H1 (cell line): Measurements from ENCODE around the gene SLC6A7. TPM values are rescaled to one million over a fixed set of nuclear protein-coding genes. Genes with fewer than 3 reads are reported as not detected.

Experiments used
- CTCF ChIA-PET: fragments of 300-600 bp; sonication (Branson Sonifier 250); formaldehyde crosslinking; loops from one replicate; lab custom pipeline; 2021; ENCODE audit not compliant: partially characterized antibody; lab: Charles Lee
- POLR2A ChIA-PET: fragments of 300-600 bp; sonication (Branson Sonifier 250); formaldehyde crosslinking; loops from one replicate; lab custom pipeline; 2021; ENCODE audit warnings: inconsistent platforms; ENCODE audit not compliant: partially characterized antibody; lab: Charles Lee
- DNase-seq, 2 experiments: peaks; one replicate each; pipeline versions ENCODE4 v3.0.0 to v3.0.0-alpha.2; 2010 to 2022; ENCODE audit warnings: low spot score in 2 of 2, low read depth in 1 of 2, mixed read lengths in 1 of 2
- FAIRE-seq: peaks from 2 replicates; lab custom pipeline; 2011; peaks lifted over from hg19 to GRCh38; lab: Jason Lieb, UNC
- H2AFZ ChIP-seq: 2 replicates; pipeline ENCODE4 v1.8.1; 2012; ENCODE audit warnings: low read length, inconsistent platforms
- H2AK5ac ChIP-seq: 2 replicates; pipeline ENCODE4 v1.6.1; 2013; ENCODE audit warnings: low read depth, low read length
- H2BK120ac ChIP-seq: replicated peaks from 2 replicates; pipeline ENCODE3; 2013; ENCODE audit warnings: low read depth, low read length, inconsistent platforms
- H2BK12ac ChIP-seq: 2 replicates; pipeline ENCODE4 v1.6.1; 2013; ENCODE audit warnings: low read depth, low read length
- H2BK15ac ChIP-seq: 2 replicates; pipeline ENCODE4 v1.6.1; 2013; ENCODE audit warnings: low read length
- H2BK20ac ChIP-seq: 2 replicates; pipeline ENCODE4 v1.6.1; 2013; ENCODE audit warnings: low read length
- H2BK5ac ChIP-seq: 2 replicates; pipeline ENCODE4 v1.6.1; 2013; ENCODE audit warnings: low read depth, low read length
- H3K14ac ChIP-seq: 2 replicates; pipeline ENCODE4 v1.6.1; 2013; ENCODE audit warnings: inconsistent platforms; ENCODE audit not compliant: insufficient read length
- H3K18ac ChIP-seq: 2 replicates; pipeline ENCODE4 v1.6.1; 2013; ENCODE audit warnings: low read length; ENCODE audit errors: extremely low read depth
- H3K23ac ChIP-seq: 2 replicates; pipeline ENCODE4 v1.6.1; 2013; ENCODE audit warnings: inconsistent platforms; ENCODE audit not compliant: insufficient read length
- H3K23me2 ChIP-seq: 2 replicates; pipeline ENCODE4 v1.6.1; 2013; ENCODE audit warnings: low read depth, low read length
- H3K27ac ChIP-seq: 2 replicates; pipeline ENCODE4 v1.6.1; 2011; ENCODE audit warnings: low read depth, low read length, inconsistent platforms
- H3K27me3 ChIP-seq, 4 experiments: replicated peaks in 1 of 4; 1 replicate in 1 of 4; 2 replicates in 3 of 4; pipeline versions ENCODE4 v1.6.1 to v1.8.1; 2011 to 2013; ENCODE audit warnings: low read length in 3 of 4, mild to moderate bottlenecking in 3 of 4, inconsistent platforms in 2 of 4, mixed read lengths in 2 of 4, moderate library complexity in 1 of 4; ENCODE audit not compliant: control insufficient read depth in 3 of 4, insufficient read depth in 3 of 4; ENCODE audit errors: extremely low read depth in 1 of 4
- H3K36me3 ChIP-seq, 4 experiments: 2 replicates each; pipeline versions ENCODE4 v1.6.1 to v1.8.1; 2011 to 2013; ENCODE audit warnings: mild to moderate bottlenecking in 4 of 4, low read length in 3 of 4, moderate library complexity in 2 of 4, control low read depth in 1 of 4, inconsistent platforms in 1 of 4; ENCODE audit not compliant: insufficient read depth in 4 of 4, control insufficient read depth in 2 of 4
- H3K4ac ChIP-seq: replicated peaks from 2 replicates; pipeline ENCODE3; 2013; ENCODE audit warnings: low read length, low read depth, mixed read lengths, inconsistent platforms; ENCODE audit not compliant: insufficient read length
- H3K4me1 ChIP-seq, 4 experiments: replicated peaks in 1 of 4; 1 replicate in 1 of 4; 2 replicates in 3 of 4; pipeline versions ENCODE4 v1.6.1 to v1.8.1; 2011 to 2013; ENCODE audit warnings: low read length in 3 of 4, inconsistent platforms in 2 of 4, mixed read lengths in 1 of 4; ENCODE audit not compliant: insufficient read depth in 4 of 4, control insufficient read depth in 3 of 4
- H3K4me2 ChIP-seq, 2 experiments: 2 replicates each; pipeline versions ENCODE4 v1.6.1 to v1.8.1; 2011 to 2013; ENCODE audit warnings: low read depth in 2 of 2, low read length in 2 of 2, control low read depth in 1 of 2, inconsistent platforms in 1 of 2, mild to moderate bottlenecking in 1 of 2; ENCODE audit not compliant: insufficient read depth in 1 of 2
- H3K4me3 ChIP-seq, 4 experiments: fragments of 200-600, 300-600 bp in 1 of 4; sonication (generic), shearing (Covaris generic), sonication (Bioruptor Twin) in 1 of 4; 2 replicates each; pipeline versions ENCODE4 v1.5.1 to v1.8.1; 2011 to 2016; ENCODE audit warnings: low read length in 4 of 4, low read depth in 3 of 4, control low read depth in 2 of 4, inconsistent platforms in 2 of 4, mild to moderate bottlenecking in 2 of 4, mixed read lengths in 1 of 4, moderate library complexity in 1 of 4; ENCODE audit not compliant: insufficient read depth in 2 of 4; ENCODE audit errors: extremely low read depth in 1 of 4
- H3K56ac ChIP-seq: replicated peaks from 2 replicates; pipeline ENCODE3; 2013; ENCODE audit warnings: low read depth, mild to moderate bottlenecking, mixed read lengths, low read length, inconsistent platforms; ENCODE audit not compliant: insufficient read length
- H3K79me1 ChIP-seq: 2 replicates; pipeline ENCODE4 v1.6.1; 2013; ENCODE audit warnings: low read depth, low read length, control low read depth
- H3K79me2 ChIP-seq, 2 experiments: 2 replicates each; pipeline versions ENCODE4 v1.6.1 to v1.8.1; 2012 to 2013; ENCODE audit warnings: low read length in 2 of 2, mild to moderate bottlenecking in 2 of 2, inconsistent platforms in 1 of 2; ENCODE audit not compliant: insufficient read depth in 2 of 2, control insufficient read depth in 1 of 2
- H3K9ac ChIP-seq, 4 experiments: replicated peaks in 1 of 4; 1 replicate in 1 of 4; 2 replicates in 3 of 4; pipeline versions ENCODE4 v1.6.1 to v1.8.1; 2011 to 2013; ENCODE audit warnings: low read depth in 3 of 4, low read length in 3 of 4, control low read depth in 2 of 4, mild to moderate bottlenecking in 2 of 4, moderate library complexity in 2 of 4, inconsistent platforms in 1 of 4; ENCODE audit errors: extremely low read depth in 1 of 4
- H3K9me3 ChIP-seq, 2 experiments: 2 replicates each; pipeline versions ENCODE4 v1.6.1 to v1.8.1; 2012 to 2013; ENCODE audit warnings: mild to moderate bottlenecking in 2 of 2, moderate library complexity in 2 of 2, control low read depth in 1 of 2, inconsistent platforms in 1 of 2, low read depth in 1 of 2, low read length in 1 of 2, mixed read lengths in 1 of 2; ENCODE audit not compliant: insufficient read depth in 2 of 2
- H4K20me1 ChIP-seq, 2 experiments: replicated peaks in 1 of 2; 2 replicates each; pipeline versions ENCODE3 to v1.8.1; 2011 to 2013; ENCODE audit warnings: inconsistent platforms in 2 of 2, low read length in 2 of 2, mild to moderate bottlenecking in 1 of 2; ENCODE audit not compliant: insufficient read depth in 2 of 2, control insufficient read depth in 1 of 2
- H4K5ac ChIP-seq: 2 replicates; pipeline ENCODE4 v1.6.1; 2013; ENCODE audit warnings: low read length, low read depth, mixed read lengths, inconsistent platforms; ENCODE audit not compliant: insufficient read length
- H4K8ac ChIP-seq: 2 replicates; pipeline ENCODE4 v1.8.0; 2013; ENCODE audit warnings: mild to moderate bottlenecking, moderate library complexity, low read length, inconsistent platforms; ENCODE audit not compliant: insufficient read depth; ENCODE audit errors: extremely low read depth
- H4K91ac ChIP-seq: replicated peaks from 2 replicates; pipeline ENCODE3; 2013; ENCODE audit warnings: low read length, mixed read lengths, inconsistent platforms; ENCODE audit not compliant: insufficient read length
- BRCA1 ChIP-seq: IDR thresholded peaks from 2 replicates; pipeline ENCODE4 v1.6.1; 2012; ENCODE audit warnings: low read depth, low read length, improper control_type of control experiment
- CBX8 ChIP-seq: fragments of 300-800, 300-1000 bp; sonication (generic); IDR thresholded peaks from 2 replicates; pipeline ENCODE4 v1.7.1; 2016; ENCODE audit warnings: low read depth, low read length, borderline replicate concordance
- CHD2 ChIP-seq: IDR thresholded peaks from 2 replicates; pipeline ENCODE4 v1.6.1; 2012; ENCODE audit warnings: low read length, improper control_type of control experiment
- EGR1 ChIP-seq: IDR thresholded peaks from 2 replicates; pipeline ENCODE4 v1.6.1; 2011; ENCODE audit warnings: low read depth, low read length, borderline replicate concordance
- HDAC2 ChIP-seq, 2 experiments: fragments of 300-600 bp in 1 of 2; sonication (generic) in 1 of 2; IDR thresholded peaks; 2 replicates each; pipeline ENCODE4 v1.6.1; 2011 to 2012; ENCODE audit warnings: low read depth in 2 of 2, low read length in 2 of 2, mild to moderate bottlenecking in 2 of 2, moderate library complexity in 2 of 2, borderline replicate concordance in 1 of 2, inconsistent platforms in 1 of 2
- MAFK ChIP-seq: IDR thresholded peaks from 2 replicates; pipeline ENCODE4 v1.6.1; 2012; ENCODE audit warnings: low read depth, mild to moderate bottlenecking, improper control_type of control experiment, low read length
- RXRA ChIP-seq: IDR thresholded peaks from 2 replicates; pipeline ENCODE4 v1.6.1; 2011; ENCODE audit warnings: low read depth, mild to moderate bottlenecking, low read length, moderate library complexity; ENCODE audit not compliant: insufficient read depth
- WGBS, 2 experiments: shearing (Covaris generic) in 1 of 2; methylation state at CpG; one replicate each; pipeline versions ENCODE4 v1.1.6 to v1.1.7; 2013 to 2015; ENCODE audit warnings: low lambda C conversion rate in 2 of 2, mixed read lengths in 2 of 2, inconsistent platforms in 1 of 2, low coverage in 1 of 2, missing lambda C conversion rate in 1 of 2; ENCODE audit not compliant: insufficient replicate concordance in 2 of 2, insufficient coverage in 1 of 2, insufficient read length in 1 of 2; ENCODE audit errors: extremely low coverage in 1 of 2, missing lambda C conversion rate in 1 of 2; 5-methylcytosine and 5-hydroxymethylcytosine counted together
- polyA plus RNA-seq, 7 experiments: library from polyadenylated mRNA; depleted of rRNA in 3 of 7; stranded (reverse) in 5 of 7; unstranded in 2 of 7; fragments of >200 nt in 5 of 7; fragments of 200-250 nt in 2 of 7; gene quantifications; 1 replicate in 5 of 7; 2 replicates in 1 of 7; 4 replicates in 1 of 7; pipeline versions ENCODE4 v1.2.1 to v1.2.3, GENCODE V29; 2011 to 2013; ENCODE audit warnings: missing spikeins in 2 of 7, mixed read lengths in 2 of 7
- total RNA-seq: library from RNA; stranded (reverse); fragmentation: NEBNext Ultra II Directional; extraction: Animal tissue kit (Norgen Biotek cat#: 25700); gene quantifications from 2 replicates; pipeline ENCODE4 v1.2.1, GENCODE V29; 2021
- TF ChIP-seq, protein P1 (sequence below), 3 experiments: IDR thresholded peaks; 1 replicate in 2 of 3; 2 replicates in 1 of 3; pipeline versions ENCODE4 v1.5.1 to v1.6.1; 2011; ENCODE audit warnings: low read length in 3 of 3, mild to moderate bottlenecking in 3 of 3, inconsistent platforms in 2 of 3, low read depth in 1 of 3, moderate library complexity in 1 of 3; ENCODE audit not compliant: insufficient read depth in 1 of 3; ENCODE audit errors: control extremely low read depth in 1 of 3

SLC6A7 gene
- total and polyA plus RNA-seq, 2 of the 8 experiments (the other 6 are each of a cell fraction or from before 2014, with no cell fraction given) = 0.07 to 0.12 TPM

DNA sequence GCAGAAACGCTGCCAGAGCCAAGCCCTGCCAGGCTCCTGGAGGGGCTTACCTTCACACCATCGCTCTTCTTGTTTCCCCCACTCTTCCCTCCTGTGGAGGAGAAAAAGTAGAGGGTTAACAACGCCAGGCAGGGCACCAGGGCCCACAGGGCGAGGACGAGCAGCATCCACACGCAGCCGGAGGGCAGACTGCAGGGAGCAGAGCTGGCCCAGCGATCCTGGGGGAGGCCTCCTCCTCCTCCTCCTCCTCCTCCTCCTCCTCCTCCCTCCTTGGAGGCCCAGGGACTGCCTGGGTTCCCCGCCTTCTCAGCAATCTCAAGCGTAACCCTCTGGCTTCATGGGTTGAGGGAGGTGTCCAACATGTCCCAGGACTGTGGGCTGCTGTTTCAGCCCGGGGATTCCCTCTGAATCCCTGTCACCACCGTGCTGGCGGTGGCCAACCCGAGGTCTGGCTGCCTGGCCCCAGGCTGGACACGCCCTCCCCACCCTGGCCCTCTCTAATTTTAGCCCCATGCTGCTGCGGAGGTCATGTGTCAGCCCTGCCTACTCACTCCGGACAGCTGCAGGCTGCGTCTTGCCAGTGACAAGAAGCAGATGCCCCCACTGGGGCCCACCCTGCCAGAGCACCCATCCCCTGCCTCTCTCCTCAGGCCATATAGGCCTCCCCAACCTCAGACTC is 55.4 kb downstream of the SLC6A7 start:
- no peaks in the 10 kb centered on the region for H4K20me1 ChIP-seq
- CTCF ChIA-PET = interaction anchor here (0.6 to 1.7 kb wide), 2 partner anchors 11 to 31 kb away, joined by 3 read pairs; no protein-coding TSS in a partner anchor
- TF ChIP-seq, protein P1, sequence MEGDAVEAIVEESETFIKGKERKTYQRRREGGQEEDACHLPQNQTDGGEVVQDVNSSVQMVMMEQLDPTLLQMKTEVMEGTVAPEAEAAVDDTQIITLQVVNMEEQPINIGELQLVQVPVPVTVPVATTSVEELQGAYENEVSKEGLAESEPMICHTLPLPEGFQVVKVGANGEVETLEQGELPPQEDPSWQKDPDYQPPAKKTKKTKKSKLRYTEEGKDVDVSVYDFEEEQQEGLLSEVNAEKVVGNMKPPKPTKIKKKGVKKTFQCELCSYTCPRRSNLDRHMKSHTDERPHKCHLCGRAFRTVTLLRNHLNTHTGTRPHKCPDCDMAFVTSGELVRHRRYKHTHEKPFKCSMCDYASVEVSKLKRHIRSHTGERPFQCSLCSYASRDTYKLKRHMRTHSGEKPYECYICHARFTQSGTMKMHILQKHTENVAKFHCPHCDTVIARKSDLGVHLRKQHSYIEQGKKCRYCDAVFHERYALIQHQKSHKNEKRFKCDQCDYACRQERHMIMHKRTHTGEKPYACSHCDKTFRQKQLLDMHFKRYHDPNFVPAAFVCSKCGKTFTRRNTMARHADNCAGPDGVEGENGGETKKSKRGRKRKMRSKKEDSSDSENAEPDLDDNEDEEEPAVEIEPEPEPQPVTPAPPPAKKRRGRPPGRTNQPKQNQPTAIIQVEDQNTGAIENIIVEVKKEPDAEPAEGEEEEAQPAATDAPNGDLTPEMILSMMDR (IDR thresholded peaks at IDR 0.05; ENCODE audit: control extremely low read depth in 1 of 3, insufficient read depth in 1 of 3, low read depth in 1 of 3, low read length in 3 of 3) = no peak
- TF ChIP-seq RXRA = no peak
- TF ChIP-seq BRCA1 = no peak
- TF ChIP-seq EGR1 = no peak
- no peak for TF ChIP-seq MAFK
- TF ChIP-seq CHD2 = no peak
- no peak for TF ChIP-seq CBX8
- no peak for TF ChIP-seq HDAC2 (IDR thresholded peaks at IDR 0.05; ENCODE audit: borderline replicate concordance in 1 of 2, low read depth in 2 of 2, low read length in 2 of 2)

More for the DNA sequence above, 55.4 kb downstream of the SLC6A7 start:
- no peak overlapping the region for H3K23ac ChIP-seq
- no peak overlapping the region for H2AFZ ChIP-seq
- H3K9ac ChIP-seq = no peak overlapping the region
- no peaks in the 10 kb centered on the region for H3K79me2 ChIP-seq
- DNase-seq (no peak), FAIRE-seq (no peak)
- no peak overlapping the region for H3K18ac ChIP-seq
- no peak overlapping the region for H4K91ac ChIP-seq
- no peak overlapping the region for H2BK20ac ChIP-seq
- H3K4me2 ChIP-seq = no peak overlapping the region
- peak overlapping the region; percentile 4; the same call in 1 of the 2 replicates for H4K8ac ChIP-seq
- POLR2A ChIA-PET = interaction anchor here (0.6 kb wide), 1 partner anchor 122 kb away, joined by 4 read pairs; no protein-coding TSS in a partner anchor
- no peak overlapping the region for H2AK5ac ChIP-seq
- no peak overlapping the region for H3K27ac ChIP-seq
- WGBS, 2 experiments = 96% methylated on average over 13 of the region's 18 CpGs; no CpG with 5 or more reads in 1 of the 2 experiments
- H3K23me2 ChIP-seq = no peaks in the 10 kb centered on the region; the same call in 1 of the 2 replicates
- H4K5ac ChIP-seq = no peak overlapping the region
- no peaks in the 10 kb centered on the region for H3K36me3 ChIP-seq
- H2BK12ac ChIP-seq = no peak overlapping the region
- no peak overlapping the region for H3K14ac ChIP-seq
- H3K4me3 ChIP-seq = no peak overlapping the region
- H2BK15ac ChIP-seq = no peak overlapping the region
- no peak overlapping the region for H2BK120ac ChIP-seq
- no peaks in the 10 kb centered on the region for H3K9me3 ChIP-seq
- H3K56ac ChIP-seq = no peak overlapping the region
- no peaks in the 10 kb centered on the region for H3K79me1 ChIP-seq
- H2BK5ac ChIP-seq = no peak overlapping the region
- 0 out of 7 replicates have a peak, but pooled peaks cover 0 to 2% (median 0%) of the 10 kb centered on the region in 4 experiments for H3K4me1 ChIP-seq
- no peak overlapping the region for H3K4ac ChIP-seq
- H3K27me3 ChIP-seq = no peaks in the 10 kb centered on the region
